Pancreas (tissue), 10 donors: Measurements from ENCODE around the gene SNCAIP. TPM values are rescaled to one million over a fixed set of nuclear protein-coding genes. Genes with fewer than 3 reads are reported as not detected.

Experiments
- ATAC-seq, 4 donors: fragments of 200-7000 bp; cut with Tn5 transposase; one replicate each; pipeline versions ENCODE4 v1.8.0 to v1.9.1; 2020; ENCODE audit warnings: mild to moderate bottlenecking in 4 of 4, moderate library complexity in 4 of 4
- DNase-seq, 6 donors: peaks; one replicate each; pipeline ENCODE4 v3.0.0-alpha.2; 2020
- FAIRE-seq: peaks from 2 replicates; lab custom pipeline; 2012; peaks lifted over from hg19 to GRCh38; lab: Jason Lieb, UNC
- H3K27ac ChIP-seq, 4 donors: fragments of 200-600 bp; sonication (generic); 1 replicate in 3 of 4; 2 replicates in 1 of 4; pipeline versions ENCODE4 v1.5.0 to v1.8.0; 2020
- H3K27me3 ChIP-seq, 4 donors: fragments of 200-600 bp; one replicate each; pipeline ENCODE4 v1.8.0; 2021
- H3K36me3 ChIP-seq, 3 donors: fragments of 200-600 bp; sonication (generic) in 1 of 3; one replicate each; pipeline versions ENCODE4 v1.5.0 to v1.8.0; 2020 to 2021
- H3K4me1 ChIP-seq, 3 donors: fragments of 200-600 bp; one replicate each; pipeline ENCODE4 v1.8.0; 2021
- H3K4me3 ChIP-seq, 4 donors: fragments of 200-600 bp; sonication (generic) in 2 of 4; one replicate each; pipeline versions ENCODE4 v1.5.0 to v1.8.0; 2020 to 2021
- H3K9me3 ChIP-seq, 4 donors: fragments of 200-600 bp; one replicate each; pipeline ENCODE4 v1.8.0; 2021
- CTCF ChIP-seq, 4 donors: fragments of 200-600 bp; sonication (generic) in 3 of 4; IDR thresholded peaks; one replicate each; pipeline versions ENCODE4 v1.5.0 to v1.8.0; 2021; ENCODE audit warnings: antibody characterized with exemption in 4 of 4
- WGBS, 2 donors: extraction: QIAGEN DNeasy Blood & Tissue Kit; methylation state at CpG; one replicate each; pipeline ENCODE4 v1.1.7; 2013; 5-methylcytosine and 5-hydroxymethylcytosine counted together
- intact Hi-C, 3 donors: fragments of 100-400 bp; cut with DNase I; formaldehyde crosslinking; loops; one replicate each; pipeline versions ENCODE4 v1.11.1 to v1.14.2; 2022
- polyA plus RNA-seq, 2 donors: library from polyadenylated mRNA; stranded (reverse); fragments of 200-250 nt; gene quantifications; one replicate each; pipeline ENCODE4 v1.2.3, GENCODE V29; 2013
- total RNA-seq, 6 donors: library from RNA; stranded (reverse); fragmentation: NEBNext Ultra II Directional in 4 of 6; extraction: Animal tissue kit (Norgen Biotek cat#: 25700) in 4 of 6; gene quantifications; one replicate each; pipeline versions ENCODE4 v1.2.1 to v1.2.4, GENCODE V29; 2021 to 2023
- donor health status: healthy with polysubstance abuse.
- donor health status: DM: no; HTN: no; CAD: no; lungs with moderate emphysema.
- donor health status: DM: no; HTN: no; CAD: no.
- donor health status: control.
- donor health status: control.
- donor health status: Bipolar disorder and iron deficiency.
- donor health status: DM: yes; HTN: yes; CAD: no.
- donor health status: DM: no; HTN: no; CAD: no.
- donor health status: DM: no; HTN: no; CAD: no.
- donor health status: DM: yes; HTN: yes; CAD: no.

The SNCAIP gene
- total and polyA plus RNA-seq, 8 donors: 0.03 to 1.1 (median 0.28) TPM; not detected in 1

- Histone ChIP-seq H3K27me3 (no peaks in the 10 kb centered on the region), H3K36me3 (no peaks in the 10 kb centered on the region), H3K4me3 (no peak overlapping the region), H3K9me3 (no peaks in the 10 kb centered on the region), H3K4me1 (no peaks in the 10 kb centered on the region), H3K27ac (no peak overlapping the region)
- no peak for TF ChIP-seq CTCF (IDR thresholded peaks at IDR 0.05)
- ATAC-seq (no peak), DNase-seq (no peak), FAIRE-seq (no peak)
- intact Hi-C loops: no loop called here
- WGBS, 2 donors: 77 to 84% methylated on average over 3 of the region's 3 CpGs
Measured at GRCh38 chr5:122447072-122447471, 135.0 kb downstream of the SNCAIP start.

GRCh38 chr5:122447879-122448278 is 135.8 kb downstream of the SNCAIP start:
- Histone ChIP-seq H3K4me1 (no peaks in the 10 kb centered on the region), H3K27ac (no peak overlapping the region), H3K9me3 (no peaks in the 10 kb centered on the region), H3K27me3 (no peaks in the 10 kb centered on the region), H3K36me3 (no peaks in the 10 kb centered on the region), H3K4me3 (no peak overlapping the region)
- no peak for DNase-seq
- no peak for TF ChIP-seq CTCF (IDR thresholded peaks at IDR 0.05)
- FAIRE-seq: no peak
- ATAC-seq: no peak
- 49 to 58% methylated on average over 3 of the region's 3 CpGs for WGBS, 2 donors
- intact Hi-C loops: no loop called here

- no peak for DNase-seq
Measured at GRCh38 chr5:122454541-122454940, 142.5 kb downstream of the SNCAIP start.

GRCh38 chr5:122455939-122456338 is 143.9 kb downstream of the SNCAIP start:
- H3K4me3 ChIP-seq: no peak overlapping the region
- H3K36me3 ChIP-seq: no peaks in the 10 kb centered on the region
- intact Hi-C loops: no loop called here
- FAIRE-seq: no peak
- no peaks in the 10 kb centered on the region for H3K27me3 ChIP-seq
- H3K9me3 ChIP-seq: no peaks in the 10 kb centered on the region
- no peaks in the 10 kb centered on the region for H3K4me1 ChIP-seq
- no peak overlapping the region for H3K27ac ChIP-seq
- no peak for DNase-seq
- WGBS, 2 donors: 54 to 61% methylated on average over 1 of the region's 1 CpG
- no peak for TF ChIP-seq CTCF (IDR thresholded peaks at IDR 0.05)
- ATAC-seq: no peak

More at GRCh38 chr5:122454541-122454940, 142.5 kb downstream of the SNCAIP start:
- FAIRE-seq: no peak
- no peaks in the 10 kb centered on the region for H3K4me1 ChIP-seq
- no peak for ATAC-seq
- H3K27ac ChIP-seq: no peak overlapping the region
- TF ChIP-seq CTCF (IDR thresholded peaks at IDR 0.05): no peak
- H3K4me3 ChIP-seq: no peak overlapping the region
- no peaks in the 10 kb centered on the region for H3K36me3 ChIP-seq
- no peaks in the 10 kb centered on the region for H3K9me3 ChIP-seq
- intact Hi-C loops: no loop called here
- no peaks in the 10 kb centered on the region for H3K27me3 ChIP-seq

GRCh38 chr5:122457178-122457826 is 145.3 kb downstream of the SNCAIP start:
- no peaks in the 10 kb centered on the region for H3K27me3 ChIP-seq
- intact Hi-C loops: no loop called here
- no peaks in the 10 kb centered on the region for H3K4me1 ChIP-seq
- H3K4me3 ChIP-seq: no peak overlapping the region
- FAIRE-seq: no peak
- H3K27ac ChIP-seq: no peak overlapping the region
- 69 to 80% methylated on average over 6 of the region's 6 CpGs for WGBS, 2 donors
- ATAC-seq: no peak
- no peak for DNase-seq
- H3K9me3 ChIP-seq: no peaks in the 10 kb centered on the region
- no peaks in the 10 kb centered on the region for H3K36me3 ChIP-seq
- TF ChIP-seq CTCF (IDR thresholded peaks at IDR 0.05): no peak
